BLaER1 treated with 17β-estradiol and CSF1 and Interleukin-3, amounts not matched to agents 10 nM and 100 nM (cell line): ENCODE results near the gene ZNF45.
"Not testable (repeated sequence)": the region's sequence is repeated elsewhere in the genome, so short reads cannot be mapped to it uniquely, and the experiment has no call there.

Experiments used
- H3K27ac ChIP-seq, 11 experiments: shearing (Covaris generic); formaldehyde crosslinking; 2 replicates each; pipeline ENCODE4 v1.8.1; 2022
- H3K27me3 ChIP-seq, 11 experiments: shearing (Covaris generic); formaldehyde crosslinking; 2 replicates each; pipeline ENCODE4 v1.8.1; 2022
- H3K36me3 ChIP-seq, 11 experiments: shearing (Covaris generic); formaldehyde crosslinking; 2 replicates each; pipeline ENCODE4 v1.8.1; 2022
- H3K4me1 ChIP-seq, 10 experiments: shearing (Covaris generic); formaldehyde crosslinking; 2 replicates each; pipeline ENCODE4 v1.8.1; 2022
- H3K4me2 ChIP-seq, 11 experiments: shearing (Covaris generic); formaldehyde crosslinking; 2 replicates each; pipeline ENCODE4 v1.8.1; 2022
- H3K4me3 ChIP-seq, 10 experiments: shearing (Covaris generic); formaldehyde crosslinking; 2 replicates each; pipeline ENCODE4 v1.8.1; 2022
- H3K9ac ChIP-seq, 11 experiments: shearing (Covaris generic); formaldehyde crosslinking; 2 replicates each; pipeline ENCODE4 v1.8.1; 2022
- H3K9me3 ChIP-seq, 11 experiments: shearing (Covaris generic); formaldehyde crosslinking; replicated peaks in 1 of 11; 2 replicates each; pipeline ENCODE4 v1.8.1; 2022
- H4K20me1 ChIP-seq, 11 experiments: shearing (Covaris generic); formaldehyde crosslinking; 2 replicates each; pipeline ENCODE4 v1.8.1; 2022
- Cebpa-rat ChIP-seq, 11 experiments: shearing (Covaris generic); IDR thresholded peaks; 2 replicates each; pipeline ENCODE4 v1.8.1; 2022

Gene ZNF45

DNA sequence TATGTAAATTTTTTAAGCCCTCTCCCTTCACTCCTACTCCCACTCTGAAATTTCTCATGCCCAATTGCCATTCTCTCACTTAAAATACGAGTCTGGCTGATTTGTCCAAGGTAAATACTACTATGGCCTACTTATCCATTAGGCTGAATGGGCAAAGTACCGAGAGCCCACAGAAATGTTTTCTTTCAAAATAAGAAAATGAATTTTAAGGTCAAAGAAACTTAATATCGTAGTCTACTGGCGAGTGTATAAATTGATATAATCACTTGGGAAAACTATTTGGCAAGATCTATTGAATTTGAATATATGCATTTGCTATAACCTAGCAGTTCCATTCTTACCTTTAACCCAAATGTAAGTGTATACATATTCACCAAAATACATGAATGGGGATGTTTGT lies 32.7 kb downstream of the ZNF45 start:
- no peak overlapping the region for H3K27ac ChIP-seq
- TF ChIP-seq Cebpa-rat (IDR thresholded peaks at IDR 0.05): no peak
- peaks cover 0 to 5% (median 0%) of the 10 kb centered on the region in 10 experiments; a peak in 2 of 20 replicates for H3K4me1 ChIP-seq
- H3K9ac ChIP-seq: no peak overlapping the region
- no peaks in the 10 kb centered on the region for H4K20me1 ChIP-seq
- peaks cover 0 to 10% (median 0%) of the 10 kb centered on the region in 11 experiments; a peak in 3 of 22 replicates for H3K36me3 ChIP-seq
- no peaks in the 10 kb centered on the region for H3K27me3 ChIP-seq
- peak overlapping the region in 7 of 10 experiments; percentile 46 to 66 (median 53); a peak in 4 of 20 replicates for H3K4me3 ChIP-seq
- peak overlapping the region in 2 of 11 experiments; percentile 66 to 70; a peak in 4 of 22 replicates for H3K4me2 ChIP-seq
- H3K9me3 ChIP-seq: peaks cover 77 to 100% (median 92%) of the 10 kb centered on the region in 11 experiments

DNA sequence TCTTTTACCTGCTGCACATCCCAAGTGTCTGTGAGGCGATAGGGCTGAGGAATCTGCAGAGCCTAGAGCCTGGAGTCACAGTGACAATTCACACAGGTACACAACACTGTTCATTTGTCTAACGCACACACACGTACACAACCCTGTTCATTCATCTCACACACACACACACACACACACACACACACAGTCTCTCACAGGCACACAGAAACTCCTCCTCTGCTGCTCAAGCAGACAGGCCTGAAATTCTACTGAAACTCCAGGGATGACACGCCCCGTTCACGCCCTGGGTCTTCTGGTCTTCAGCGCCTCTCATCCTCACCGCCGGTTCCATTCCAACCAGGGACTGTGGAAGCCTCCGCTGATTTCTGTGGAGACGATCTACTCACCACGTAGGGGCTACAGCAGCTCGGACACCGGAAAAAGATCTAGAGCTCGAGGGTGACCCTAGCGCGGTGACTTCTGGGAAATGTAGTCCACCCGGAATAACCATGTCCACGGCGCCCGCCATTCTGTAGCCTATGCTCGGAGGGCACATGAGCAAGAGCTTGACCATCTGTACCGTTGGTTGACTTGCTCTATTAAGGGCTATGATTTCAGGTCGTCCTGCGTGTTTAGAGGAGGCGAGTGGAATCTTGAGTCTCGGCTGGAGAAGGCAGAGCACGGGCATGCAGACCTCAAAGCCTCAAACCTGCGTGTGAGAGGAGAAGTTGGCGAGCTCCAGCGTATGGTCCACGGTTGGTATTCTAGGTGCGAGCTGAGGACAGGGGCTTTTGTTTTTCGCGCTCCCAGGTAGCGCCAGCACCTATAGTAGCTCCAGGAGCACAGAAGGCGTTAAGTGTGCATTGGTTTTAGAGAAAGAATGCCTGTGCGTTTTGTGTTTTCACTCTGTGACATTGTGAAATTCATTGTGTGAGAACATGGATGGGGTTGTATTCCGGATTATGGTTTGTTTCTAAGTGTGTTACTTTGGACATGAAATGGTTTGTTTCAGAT lies 33.4 kb downstream of the ZNF45 start:
- H3K27ac ChIP-seq: no peak overlapping the region
- H3K4me3 ChIP-seq: peak overlapping the region; percentile 46 to 66 (median 54)
- H3K4me2 ChIP-seq: peak overlapping the region; percentile 25 to 70 (median 56)
- peak overlapping the region in 5 of 11 experiments; percentile 28 to 58 (median 40); a peak in 6 of 22 replicates for H3K9ac ChIP-seq
- no peak for TF ChIP-seq Cebpa-rat (IDR thresholded peaks at IDR 0.05)
- no peaks in the 10 kb centered on the region for H4K20me1 ChIP-seq
- peaks cover 0 to 5% (median 0%) of the 10 kb centered on the region in 10 experiments; a peak in 2 of 20 replicates for H3K4me1 ChIP-seq
- no peaks in the 10 kb centered on the region for H3K27me3 ChIP-seq
- peaks cover 0 to 15% (median 0%) of the 10 kb centered on the region in 11 experiments; a peak in 4 of 22 replicates for H3K36me3 ChIP-seq
- peaks cover 79 to 100% (median 91%) of the 10 kb centered on the region in 11 experiments for H3K9me3 ChIP-seq

DNA sequence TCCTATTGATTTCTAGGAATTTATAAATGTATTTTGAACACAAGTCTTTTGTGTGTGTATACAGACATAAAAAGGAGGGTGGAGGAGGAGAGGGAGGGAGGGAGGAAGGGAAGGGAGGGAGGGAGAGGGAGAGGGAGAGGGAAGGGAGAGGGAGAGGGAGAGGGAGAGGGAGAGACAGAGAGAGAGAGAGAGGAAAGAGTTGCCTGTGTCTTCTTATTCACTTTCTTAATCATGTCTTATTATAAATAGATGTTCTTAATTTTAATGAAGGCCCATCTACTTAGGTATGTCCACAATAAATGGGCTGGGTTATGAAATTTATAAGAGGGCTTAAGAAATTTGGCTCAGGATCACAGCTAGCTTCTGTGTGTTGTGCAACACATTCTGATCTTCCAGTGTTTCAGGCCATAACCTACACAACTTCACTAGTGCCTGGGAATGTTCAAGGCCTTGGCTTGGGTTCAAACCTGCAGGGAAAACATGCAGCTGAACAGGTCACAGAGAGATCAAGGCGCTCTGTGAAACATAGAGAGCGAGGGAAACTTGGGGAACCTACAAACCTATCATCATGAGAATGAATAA lies 39.3 kb downstream of the ZNF45 start:
- no peaks in the 10 kb centered on the region for H4K20me1 ChIP-seq
- H3K4me3 ChIP-seq: no peak overlapping the region
- no peak overlapping the region for H3K27ac ChIP-seq
- H3K9ac ChIP-seq: no peak overlapping the region
- H3K4me2 ChIP-seq: no peak overlapping the region
- no peak for TF ChIP-seq Cebpa-rat (IDR thresholded peaks at IDR 0.05)
- H3K9me3 ChIP-seq: peaks cover 43 to 85% (median 58%) of the 10 kb centered on the region in 11 experiments
- peaks cover 0 to 20% (median 0%) of the 10 kb centered on the region in 11 experiments; a peak in 3 of 22 replicates for H3K36me3 ChIP-seq
- H3K27me3 ChIP-seq: no peaks in the 10 kb centered on the region
- no peaks in the 10 kb centered on the region; a peak in 1 of 20 replicates for H3K4me1 ChIP-seq

DNA sequence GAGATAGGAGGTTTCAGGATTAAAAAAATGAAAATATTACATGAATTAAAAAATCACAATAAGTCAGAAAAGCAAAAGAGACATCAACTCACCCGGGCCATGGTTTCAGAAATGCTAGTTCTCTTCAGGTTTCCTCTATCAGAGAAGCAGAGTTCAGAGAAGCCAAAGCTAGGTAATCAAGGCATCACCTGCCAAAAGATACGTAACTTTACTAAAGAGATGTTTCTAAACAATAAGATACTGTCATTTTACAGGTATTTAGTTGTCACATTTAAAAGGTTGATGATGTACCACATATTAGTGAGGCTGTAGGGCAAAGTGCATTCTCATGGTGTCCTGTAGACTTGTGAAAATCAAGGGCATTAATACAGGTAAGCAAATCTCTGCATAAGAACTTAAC lies 51.2 kb downstream of the ZNF45 start, which contains the start of gene ZNF404:
ZNF404 (minus strand) TSS at position 101 of the 400 bp plus-strand sequence.
- H3K4me1 ChIP-seq: no peaks in the 10 kb centered on the region
- no peak within 1 kb of the TSS for H3K4me3 ChIP-seq
- no peak within 1 kb of the TSS for H3K9ac ChIP-seq
- H3K9me3 ChIP-seq: peaks cover 81 to 100% (median 90%) of the 10 kb centered on the region in 11 experiments
- no peak for TF ChIP-seq Cebpa-rat (IDR thresholded peaks at IDR 0.05)
- H3K27ac ChIP-seq: no peak within 1 kb of the TSS
- no peak within 1 kb of the TSS for H3K4me2 ChIP-seq
- no peaks in the 10 kb centered on the region for H3K27me3 ChIP-seq
- H3K36me3 ChIP-seq: peaks cover 0 to 33% (median 4%) of the 10 kb centered on the region in 11 experiments; a peak in 11 of 22 replicates
- no peaks in the 10 kb centered on the region for H4K20me1 ChIP-seq

DNA sequence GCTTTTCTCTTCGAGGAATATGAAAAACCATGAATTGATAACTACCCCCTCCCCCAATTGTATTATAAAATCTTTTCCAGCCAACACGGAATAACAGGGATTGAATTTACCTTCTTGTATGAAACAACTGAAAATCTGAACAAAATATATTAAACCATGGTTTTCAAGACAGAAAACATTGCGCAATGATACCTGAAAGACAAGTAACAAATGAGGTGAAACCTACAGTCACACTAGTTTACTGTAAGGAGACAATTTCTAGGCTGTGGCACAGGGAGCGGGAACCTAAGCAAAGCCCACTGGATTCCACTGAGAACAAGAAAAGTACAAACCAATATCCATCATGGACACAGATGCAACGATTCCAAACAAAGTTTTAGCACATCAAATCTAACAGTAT lies 54.6 kb downstream of the ZNF45 start:
- Histone ChIP-seq H3K9ac (no peak overlapping the region), H3K27me3 (no peaks in the 10 kb centered on the region), H4K20me1 (no peaks in the 10 kb centered on the region), H3K27ac (no peak overlapping the region), H3K36me3 (peaks cover 0 to 51% (median 13%) of the 10 kb centered on the region in 11 experiments; a peak in 15 of 22 replicates), H3K9me3 (peaks cover 90 to 93% (median 92%) of the 10 kb centered on the region in 11 experiments), H3K4me1 (no peaks in the 10 kb centered on the region), H3K4me3 (no peak overlapping the region), H3K4me2 (no peak overlapping the region)
- peak in 7 of 11 experiments; percentile 10 to 90 (median 84); a peak in 10 of 22 replicates for TF ChIP-seq Cebpa-rat (IDR thresholded peaks at IDR 0.05)

DNA sequence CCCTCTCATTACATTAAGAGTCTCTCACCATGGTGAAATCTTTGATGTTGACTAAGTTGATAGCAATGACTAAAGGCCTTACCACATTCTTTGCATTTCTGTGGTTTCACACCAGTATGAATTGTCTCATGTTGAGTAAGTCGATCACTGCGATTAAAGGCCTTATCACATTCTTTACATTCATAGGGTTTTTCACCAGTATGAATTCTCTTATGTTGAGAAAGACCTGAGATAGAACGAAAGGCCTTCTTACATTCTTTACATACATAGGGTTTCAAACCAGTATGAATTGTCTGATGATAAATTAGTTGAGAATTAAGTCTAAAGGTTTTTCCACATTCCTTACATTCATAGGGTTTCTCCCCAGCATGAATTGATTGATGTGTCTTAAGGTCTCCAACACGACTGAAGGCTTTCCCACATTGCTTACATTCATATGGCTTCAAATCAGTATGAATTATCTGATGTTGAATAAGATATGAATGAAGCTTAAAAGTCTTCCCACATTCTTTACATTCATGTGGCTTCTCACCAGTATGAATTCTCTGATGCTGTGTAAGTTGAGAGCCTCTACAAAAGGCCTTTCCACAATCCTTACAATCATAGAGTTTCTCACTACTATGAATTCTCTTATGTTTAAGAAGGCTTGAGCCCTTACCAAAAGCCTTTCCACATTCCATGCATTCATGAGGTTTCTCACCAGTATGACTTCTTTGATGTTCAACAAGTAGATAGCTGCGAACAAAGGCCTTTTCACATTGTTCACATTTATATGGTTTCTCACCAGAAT lies 62.3 kb downstream of the ZNF45 start:
- Histone ChIP-seq H3K4me2 (no peak overlapping the region), H3K27ac (no peak overlapping the region), H3K36me3 (peaks cover 5 to 46% (median 25%) of the 10 kb centered on the region in 11 experiments; a peak in 20 of 22 replicates), H3K27me3 (no peaks in the 10 kb centered on the region), H3K4me1 (no peaks in the 10 kb centered on the region), H4K20me1 (no peaks in the 10 kb centered on the region), H3K9me3 (peaks cover 90 to 97% (median 96%) of the 10 kb centered on the region in 11 experiments), H3K9ac (no peak overlapping the region), H3K4me3 (peak overlapping the region in 1 of 10 experiments; percentile 1; a peak in 1 of 20 replicates)
- TF ChIP-seq Cebpa-rat (IDR thresholded peaks at IDR 0.05): no peak

DNA sequence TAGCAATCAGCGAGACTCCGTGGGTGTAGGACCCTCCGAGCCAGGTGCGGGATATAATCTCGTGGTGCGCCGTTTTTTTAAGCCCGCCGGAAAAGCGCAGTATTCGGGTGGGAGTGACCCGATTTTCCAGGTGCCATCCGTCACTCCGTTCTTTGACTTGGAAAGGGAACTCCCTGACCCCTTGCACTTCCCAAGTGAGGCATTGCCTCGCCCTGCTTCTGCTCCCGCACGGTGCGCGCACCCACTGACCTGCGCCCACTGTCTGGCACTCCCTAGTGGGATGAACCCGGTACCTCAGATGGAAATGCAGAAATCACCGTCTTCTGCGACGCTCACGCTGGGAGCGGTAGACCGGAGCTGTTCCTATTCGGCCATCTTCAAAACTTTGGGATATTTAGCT lies 68.2 kb downstream of the ZNF45 start:
- Histone ChIP-seq H3K36me3 (peaks cover 0 to 10% (median 4%) of the 10 kb centered on the region in 11 experiments; a peak in 11 of 22 replicates), H3K9me3 (peaks cover 63 to 87% (median 78%) of the 10 kb centered on the region in 11 experiments)
- H3K27ac ChIP-seq, H3K9ac ChIP-seq, H4K20me1 ChIP-seq, H3K4me1 ChIP-seq, H3K27me3 ChIP-seq, H3K4me2 ChIP-seq, H3K4me3 ChIP-seq: not testable (repeated sequence)
